Fibroblast of pulmonary artery (primary cell): ENCODE measurements around the gene ST6GALNAC4.

ENCODE experiments used
- DNase-seq: peaks from one replicate; pipeline ENCODE4 v3.0.0-alpha.2; 2010; ENCODE audit warnings: low read depth
- H3K4me3 ChIP-seq: replicated peaks from 2 replicates; pipeline ENCODE4 v1.5.1; 2011; ENCODE audit warnings: low read depth, mild to moderate bottlenecking, control low read depth, low read length, moderate library complexity
- TF ChIP-seq, protein P1 (sequence below): IDR thresholded peaks from 2 replicates; pipeline ENCODE4 v1.5.1; 2011; ENCODE audit warnings: mild to moderate bottlenecking, control low read depth, low read length, inconsistent platforms; ENCODE audit errors: missing control alignments

The ST6GALNAC4 gene

DNA sequence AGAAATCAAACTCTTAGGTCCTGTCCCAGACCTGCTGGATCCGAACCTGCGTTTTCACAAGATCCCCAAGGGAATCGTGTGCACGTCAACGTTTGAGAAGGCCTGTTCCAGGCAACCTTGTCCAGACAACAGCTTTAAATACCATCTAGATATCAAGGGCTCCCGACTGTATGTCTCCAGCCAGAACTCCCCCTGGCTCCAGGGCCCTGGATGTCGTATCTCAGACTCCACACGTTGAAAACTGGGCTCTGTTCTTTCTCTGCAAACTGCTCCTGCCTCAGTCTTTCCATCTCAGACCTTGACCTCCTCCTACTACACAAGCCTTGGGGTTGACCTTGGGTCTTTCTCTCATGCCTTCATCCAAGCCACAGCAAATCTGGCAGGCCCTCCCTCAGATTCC is 56.6 kb downstream of the ST6GALNAC4 start:
- DNase-seq: no peak
- TF ChIP-seq, protein P1, sequence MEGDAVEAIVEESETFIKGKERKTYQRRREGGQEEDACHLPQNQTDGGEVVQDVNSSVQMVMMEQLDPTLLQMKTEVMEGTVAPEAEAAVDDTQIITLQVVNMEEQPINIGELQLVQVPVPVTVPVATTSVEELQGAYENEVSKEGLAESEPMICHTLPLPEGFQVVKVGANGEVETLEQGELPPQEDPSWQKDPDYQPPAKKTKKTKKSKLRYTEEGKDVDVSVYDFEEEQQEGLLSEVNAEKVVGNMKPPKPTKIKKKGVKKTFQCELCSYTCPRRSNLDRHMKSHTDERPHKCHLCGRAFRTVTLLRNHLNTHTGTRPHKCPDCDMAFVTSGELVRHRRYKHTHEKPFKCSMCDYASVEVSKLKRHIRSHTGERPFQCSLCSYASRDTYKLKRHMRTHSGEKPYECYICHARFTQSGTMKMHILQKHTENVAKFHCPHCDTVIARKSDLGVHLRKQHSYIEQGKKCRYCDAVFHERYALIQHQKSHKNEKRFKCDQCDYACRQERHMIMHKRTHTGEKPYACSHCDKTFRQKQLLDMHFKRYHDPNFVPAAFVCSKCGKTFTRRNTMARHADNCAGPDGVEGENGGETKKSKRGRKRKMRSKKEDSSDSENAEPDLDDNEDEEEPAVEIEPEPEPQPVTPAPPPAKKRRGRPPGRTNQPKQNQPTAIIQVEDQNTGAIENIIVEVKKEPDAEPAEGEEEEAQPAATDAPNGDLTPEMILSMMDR: no peak
- H3K4me3 ChIP-seq: no peak overlapping the region

DNA sequence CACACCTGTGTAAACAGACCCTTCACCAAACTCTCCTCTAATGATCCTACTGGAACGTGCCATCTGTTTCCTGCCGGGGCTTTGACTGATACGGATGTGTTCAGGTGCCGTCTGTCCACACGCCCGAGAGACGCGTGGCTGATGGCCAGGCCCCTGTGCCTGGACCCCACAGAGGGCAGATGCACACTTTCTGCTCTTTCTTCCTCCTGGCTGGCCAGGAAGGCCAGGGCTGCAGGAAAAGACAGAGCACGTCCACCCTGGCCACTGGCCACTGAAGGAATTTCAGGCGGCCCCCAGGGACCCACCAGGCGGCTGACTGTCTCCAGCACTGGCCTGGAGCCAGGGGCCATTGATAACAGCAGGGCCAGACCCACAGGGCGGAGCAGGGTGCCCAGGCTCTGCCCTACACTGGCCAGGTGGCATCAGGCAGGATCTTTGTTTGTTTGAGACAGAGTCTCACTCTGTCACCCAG is 58.8 kb downstream of the ST6GALNAC4 start:
- TF ChIP-seq, protein P1: no peak
- peak; percentile 49 for DNase-seq
- H3K4me3 ChIP-seq: no peak overlapping the region
